PC-3 (cell line): Measurements from ENCODE around the gene COL6A2. TPM values are rescaled to one million over a fixed set of nuclear protein-coding genes. Genes with fewer than 3 reads are reported as not detected.
"Not testable (repeated sequence)": the region's sequence is repeated elsewhere in the genome, so short reads cannot be mapped to it uniquely, and the experiment has no call there.

Experiments
- ATAC-seq: fragments of 200-7000 bp; cut with Tn5 transposase; 2 replicates; pipeline ENCODE4 v1.9.1; 2020; ENCODE audit warnings: mild to moderate bottlenecking, moderate library complexity
- BruUV-seq: library from RNA; stranded (reverse); fragments of 400-500 nt; replicated peaks from 2 replicates; lab custom pipeline; 2021; lab: Mats Ljungman, UMichigan
- CTCF ChIA-PET: fragments of 300-600 bp; sonication (Branson Sonifier 250); formaldehyde crosslinking; loops from one replicate; lab custom pipeline; 2022; ENCODE audit warnings: antibody characterized with exemption; lab: Charles Lee
- POLR2A ChIA-PET: fragments of 300-600 bp; sonication (Branson Sonifier 250); formaldehyde crosslinking; loops from one replicate; lab custom pipeline; 2022; ENCODE audit warnings: antibody characterized with exemption; ENCODE audit not compliant: unreplicated experiment; lab: Charles Lee
- DNase-seq: peaks from one replicate; pipeline ENCODE4 v3.0.0-alpha.2; 2015
- H2AFZ ChIP-seq: fragments of 300-600 bp; sonication (generic); 2 replicates; pipeline ENCODE4 v1.6.0; 2016; ENCODE audit warnings: antibody characterized with exemption, low read length
- H3F3A ChIP-seq: fragments of 300-600 bp; sonication (generic); one replicate; pipeline ENCODE4 v1.6.0; 2017; ENCODE audit warnings: antibody characterized with exemption, low read length, control low read depth, mild to moderate bottlenecking; ENCODE audit not compliant: unreplicated experiment
- H3K27ac ChIP-seq: fragments of 300-600 bp; sonication (generic); 2 replicates; pipeline ENCODE4 v1.5.1; 2016; ENCODE audit warnings: mild to moderate bottlenecking, low read length
- H3K27me3 ChIP-seq: fragments of 300-600 bp; sonication (generic); 2 replicates; pipeline ENCODE4 v1.6.1; 2016; ENCODE audit warnings: low read length, mixed read lengths
- H3K36me3 ChIP-seq: fragments of 300-600 bp; sonication (generic); 2 replicates; pipeline ENCODE4 v1.6.1; 2016; ENCODE audit warnings: low read depth, mixed run types, low read length, mixed read lengths
- H3K4me1 ChIP-seq: fragments of 300-600 bp; sonication (generic); 2 replicates; pipeline ENCODE4 v1.5.1; 2016; ENCODE audit warnings: low read length; ENCODE audit not compliant: insufficient read depth
- H3K4me2 ChIP-seq: fragments of 300-600 bp; sonication (generic); 2 replicates; pipeline ENCODE4 v1.6.0; 2016; ENCODE audit warnings: low read length
- H3K4me3 ChIP-seq: fragments of 300-600 bp; sonication (generic); 2 replicates; pipeline ENCODE4 v1.5.1; 2016; ENCODE audit warnings: mild to moderate bottlenecking, low read length, mixed read lengths
- H3K79me2 ChIP-seq: fragments of 300-600 bp; sonication (generic); 2 replicates; pipeline ENCODE4 v1.6.1; 2017; ENCODE audit warnings: low read length, mixed read lengths
- H3K9ac ChIP-seq: fragments of 300-600 bp; sonication (generic); 2 replicates; pipeline ENCODE4 v1.6.0; 2016; ENCODE audit warnings: mild to moderate bottlenecking, low read length
- H3K9me2 ChIP-seq: fragments of 300-600 bp; sonication (generic); replicated peaks from 2 replicates; pipeline ENCODE4 v1.6.1; 2016; ENCODE audit warnings: mixed run types, low read length, mixed read lengths
- H3K9me3 ChIP-seq: fragments of 300-600 bp; sonication (generic); 2 replicates; pipeline ENCODE4 v1.6.1; 2016; ENCODE audit warnings: low read length, mixed read lengths
- H4K20me1 ChIP-seq: fragments of 300-600 bp; sonication (generic); 2 replicates; pipeline ENCODE4 v1.6.1; 2016; ENCODE audit warnings: low read length, mixed read lengths
- EZH2 ChIP-seq: fragments of 300-600 bp; sonication (generic); IDR thresholded peaks from one replicate; pipeline ENCODE4 v1.6.1; 2017; ENCODE audit warnings: antibody characterized with exemption, mild to moderate bottlenecking, low read length; ENCODE audit not compliant: unreplicated experiment
- EZH2phosphoT487 ChIP-seq: fragments of 300-600 bp; sonication (generic); IDR thresholded peaks from 2 replicates; pipeline ENCODE4 v1.6.1; 2018; ENCODE audit warnings: mild to moderate bottlenecking, antibody characterized with exemption, low read length, borderline replicate concordance
- intact Hi-C: fragments of 100-400 bp; cut with micrococcal nuclease; formaldehyde crosslinking; loops from 2 replicates; pipeline ENCODE4 v1.9.0; 2023
- total RNA-seq: library from RNA; depleted of rRNA; stranded (reverse); fragments of >200 nt; gene quantifications from 2 replicates; pipeline ENCODE4 v1.2.3, GENCODE V29; 2014
- TF ChIP-seq, protein P1 (sequence below): fragments of 300-600 bp; sonication (generic); conservative IDR thresholded peaks from 2 replicates; pipeline ENCODE4 v1.5.1; 2017; ENCODE audit warnings: antibody characterized with exemption, low read depth, mild to moderate bottlenecking, low read length

Gene COL6A2
- total RNA-seq, 1 experiment from 2014 or later, result 521 TPM

DNA sequence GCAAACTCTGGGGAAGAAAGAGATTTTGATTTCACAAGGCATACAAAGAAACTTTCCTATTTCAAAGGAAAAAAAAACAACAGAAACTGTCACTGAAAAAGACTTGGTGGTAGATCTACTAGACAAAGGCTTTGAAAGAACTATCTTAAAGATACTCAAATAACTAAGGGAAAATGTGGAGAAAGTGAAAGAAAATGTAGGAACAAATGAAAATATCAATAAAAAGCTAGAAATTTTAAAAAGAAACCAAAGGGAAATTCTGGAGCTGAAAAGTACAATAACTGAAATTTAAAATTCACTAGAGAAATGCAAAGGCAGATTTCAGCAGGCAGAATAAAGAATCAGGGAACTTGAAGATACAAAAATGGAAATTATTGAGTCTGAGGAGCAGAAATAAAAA lies 6.2 kb downstream of the COL6A2 start:
- no TSS peak for BruUV-seq

DNA sequence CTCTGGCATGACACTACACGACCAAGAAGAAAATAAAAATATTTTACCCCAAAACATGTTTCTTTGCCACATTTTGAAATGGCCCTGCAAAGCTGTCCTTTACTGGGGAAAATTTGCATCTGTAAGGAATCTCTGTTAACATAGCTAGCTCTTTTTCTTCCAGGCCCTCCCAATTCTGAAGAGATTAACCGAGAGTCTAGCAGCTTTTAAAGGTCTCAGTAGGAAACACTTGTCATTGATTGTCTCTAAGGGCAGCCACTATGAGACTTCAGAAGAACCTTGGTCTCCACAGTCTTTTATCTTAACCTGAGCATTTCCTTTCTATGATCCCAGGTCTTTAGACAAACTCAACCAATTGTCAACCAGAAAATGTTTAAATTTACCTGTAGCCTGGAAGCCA lies 9.5 kb downstream of the COL6A2 start:
- POLR2A ChIA-PET, BruUV-seq, H3K9ac ChIP-seq, DNase-seq, H3K4me3 ChIP-seq, intact Hi-C loops, H2AFZ ChIP-seq, H3K9me2 ChIP-seq, H3K27me3 ChIP-seq, CTCF ChIA-PET, ATAC-seq, H3K4me1 ChIP-seq, H3K9me3 ChIP-seq, H3K27ac ChIP-seq, H3F3A ChIP-seq, H3K4me2 ChIP-seq: not testable (repeated sequence)
- H4K20me1 ChIP-seq, result peaks cover 27% of the 10 kb centered on the region; the same call in 1 of the 2 replicates
- peaks cover 89% of the 10 kb centered on the region for H3K79me2 ChIP-seq
- peaks cover 46% of the 10 kb centered on the region for H3K36me3 ChIP-seq

More for the DNA sequence above, 6.2 kb downstream of the COL6A2 start:
- Histone ChIP-seq H4K20me1 (peaks cover 40% of the 10 kb centered on the region), H2AFZ (no peak overlapping the region), H3K4me1 (peaks cover 13% of the 10 kb centered on the region), H3K27me3 (no peaks in the 10 kb centered on the region), H3K9me2 (no peaks in the 10 kb centered on the region), H3K9me3 (peaks cover 10% of the 10 kb centered on the region; the same call in 1 of the 2 replicates), H3K36me3 (peaks cover 51% of the 10 kb centered on the region), H3K9ac (no peak overlapping the region), H3K79me2 (peaks cover 100% of the 10 kb centered on the region), H3K27ac (no peak overlapping the region), H3K4me3 (no peak overlapping the region), H3F3A (no peaks in the 10 kb centered on the region), H3K4me2 (no peak overlapping the region)
- ChIA-PET POLR2A (no interaction called here), CTCF (no interaction called here)
- ATAC-seq (no peak), DNase-seq (no peak)
- intact Hi-C loops, result no loop called here
- no peak for TF ChIP-seq EZH2phosphoT487

DNA sequence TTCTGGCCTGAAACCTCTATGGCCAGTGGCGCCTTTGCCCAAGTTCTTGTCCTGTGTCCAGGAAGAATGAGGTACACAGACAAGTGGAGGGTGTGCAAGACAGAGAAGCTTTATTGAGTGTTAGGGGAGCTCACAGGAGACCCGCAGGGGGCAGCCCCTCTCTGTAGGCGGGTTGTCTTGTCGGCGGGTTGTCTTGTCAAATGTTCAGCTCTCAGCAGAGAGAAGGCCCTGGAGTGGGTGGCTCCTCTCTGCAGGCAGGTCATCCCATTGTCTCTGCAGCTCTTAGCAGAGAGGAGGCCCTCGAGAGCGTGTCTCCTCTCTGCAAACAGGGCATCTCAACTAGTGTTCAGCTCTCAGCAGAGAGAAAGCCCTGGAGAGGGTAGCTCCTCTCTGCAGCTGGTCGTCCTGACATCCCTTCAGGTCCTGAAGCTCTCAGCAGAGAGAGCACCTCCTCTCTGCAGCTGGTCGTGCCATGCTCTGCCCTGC lies 11.0 kb downstream of the COL6A2 start:
- H3K9ac ChIP-seq, result no peak overlapping the region
- peaks cover 44% of the 10 kb centered on the region for H3K36me3 ChIP-seq
- no peak overlapping the region for H3K4me3 ChIP-seq
- intact Hi-C loops, result no loop called here
- H3K4me2 ChIP-seq, result no peak overlapping the region
- POLR2A ChIA-PET, result no interaction called here
- CTCF ChIA-PET, result no interaction called here
- H3K4me1 ChIP-seq, result no peaks in the 10 kb centered on the region
- no peak overlapping the region for H2AFZ ChIP-seq
- no peaks in the 10 kb centered on the region for H3F3A ChIP-seq
- no peak overlapping the region for H3K27ac ChIP-seq
- no peak for ATAC-seq
- no peaks in the 10 kb centered on the region for H3K27me3 ChIP-seq
- no peak for DNase-seq
- TF ChIP-seq, protein P1, sequence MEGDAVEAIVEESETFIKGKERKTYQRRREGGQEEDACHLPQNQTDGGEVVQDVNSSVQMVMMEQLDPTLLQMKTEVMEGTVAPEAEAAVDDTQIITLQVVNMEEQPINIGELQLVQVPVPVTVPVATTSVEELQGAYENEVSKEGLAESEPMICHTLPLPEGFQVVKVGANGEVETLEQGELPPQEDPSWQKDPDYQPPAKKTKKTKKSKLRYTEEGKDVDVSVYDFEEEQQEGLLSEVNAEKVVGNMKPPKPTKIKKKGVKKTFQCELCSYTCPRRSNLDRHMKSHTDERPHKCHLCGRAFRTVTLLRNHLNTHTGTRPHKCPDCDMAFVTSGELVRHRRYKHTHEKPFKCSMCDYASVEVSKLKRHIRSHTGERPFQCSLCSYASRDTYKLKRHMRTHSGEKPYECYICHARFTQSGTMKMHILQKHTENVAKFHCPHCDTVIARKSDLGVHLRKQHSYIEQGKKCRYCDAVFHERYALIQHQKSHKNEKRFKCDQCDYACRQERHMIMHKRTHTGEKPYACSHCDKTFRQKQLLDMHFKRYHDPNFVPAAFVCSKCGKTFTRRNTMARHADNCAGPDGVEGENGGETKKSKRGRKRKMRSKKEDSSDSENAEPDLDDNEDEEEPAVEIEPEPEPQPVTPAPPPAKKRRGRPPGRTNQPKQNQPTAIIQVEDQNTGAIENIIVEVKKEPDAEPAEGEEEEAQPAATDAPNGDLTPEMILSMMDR, result no peak
- no peak for TF ChIP-seq EZH2
- TF ChIP-seq EZH2phosphoT487, result no peak
- no peaks in the 10 kb centered on the region for H3K9me3 ChIP-seq
- BruUV-seq, result no TSS peak
- peaks cover 74% of the 10 kb centered on the region for H3K79me2 ChIP-seq
- peaks cover 12% of the 10 kb centered on the region; the same call in 1 of the 2 replicates for H4K20me1 ChIP-seq
- H3K9me2 ChIP-seq, result no peaks in the 10 kb centered on the region
